ENCODE data around the gene KRT85.
"Not testable (repeated sequence)": the region's sequence is repeated elsewhere in the genome, so short reads cannot be mapped to it uniquely, and the experiment has no call there.

KRT85 gene

GRCh38 chr12:52366738-52367485 lies at the start of gene KRT85:
Gene KRT85, minus strand, starts transcription at chr12:52367481. Its CDS starts 76 bp downstream, at chr12:52367405.
- DNase-seq (ENCODE audit: low read depth), result no peak

GRCh38 chr12:52416795-52417194 lies 49.5 kb upstream of the KRT85 start:
- no peak for DNase-seq (ENCODE audit: low read depth)

GRCh38 chr12:52415870-52416750 lies 48.8 kb upstream of the KRT85 start:
- DNase-seq (ENCODE audit: low read depth), result no peak

- DNase-seq (ENCODE audit: low read depth), result no peak
Observed at GRCh38 chr12:52414936-52415335, 47.7 kb upstream of the KRT85 start.

GRCh38 chr12:52413782-52414345 lies 46.6 kb upstream of the KRT85 start:
- no peak for DNase-seq (ENCODE audit: low read depth)

GRCh38 chr12:52413202-52413601 lies 45.9 kb upstream of the KRT85 start:
- no peak for DNase-seq (ENCODE audit: low read depth)

GRCh38 chr12:52411815-52412214 lies 44.5 kb upstream of the KRT85 start:
- no peak for DNase-seq (ENCODE audit: low read depth)

- not testable (repeated sequence) for DNase-seq (ENCODE audit: low read depth)
Observed at GRCh38 chr12:52410589-52411248, 43.4 kb upstream of the KRT85 start.

- DNase-seq (ENCODE audit: low read depth), result no peak
Observed at GRCh38 chr12:52407918-52408317, 40.6 kb upstream of the KRT85 start.

GRCh38 chr12:52405922-52406385 lies 38.7 kb upstream of the KRT85 start, which contains the start of gene KRT82:
Gene KRT82, minus strand, starts transcription at chr12:52406335. Its CDS starts 58 bp downstream, at chr12:52406277.
- no peak for DNase-seq (ENCODE audit: low read depth)

- DNase-seq (ENCODE audit: low read depth), result no peak
Observed at GRCh38 chr12:52404951-52405350, 37.7 kb upstream of the KRT85 start.

GRCh38 chr12:52403561-52403960 lies 36.3 kb upstream of the KRT85 start:
- no peak for DNase-seq (ENCODE audit: low read depth)

GRCh38 chr12:52402873-52403540 lies 35.7 kb upstream of the KRT85 start:
- no peak for DNase-seq (ENCODE audit: low read depth)

- DNase-seq (ENCODE audit: low read depth), result no peak
Observed at GRCh38 chr12:52402377-52402776, 35.1 kb upstream of the KRT85 start.

- DNase-seq (ENCODE audit: low read depth), result no peak
Observed at GRCh38 chr12:52401926-52402325, 34.6 kb upstream of the KRT85 start.

- no peak for DNase-seq (ENCODE audit: low read depth)
Observed at GRCh38 chr12:52401526-52401925, 34.2 kb upstream of the KRT85 start.

- no peak for DNase-seq (ENCODE audit: low read depth)
Observed at GRCh38 chr12:52400906-52401305, 33.6 kb upstream of the KRT85 start.

GRCh38 chr12:52399756-52400155 lies 32.5 kb upstream of the KRT85 start:
- DNase-seq (ENCODE audit: low read depth), result no peak

GRCh38 chr12:52398176-52398575 lies 30.9 kb upstream of the KRT85 start:
- no peak for DNase-seq (ENCODE audit: low read depth)

GRCh38 chr12:52396656-52397055 lies 29.4 kb upstream of the KRT85 start:
- no peak for DNase-seq (ENCODE audit: low read depth)

GRCh38 chr12:52395761-52396434 lies 28.6 kb upstream of the KRT85 start:
- DNase-seq (ENCODE audit: low read depth), result no peak
